Left renal cortex interstitium (tissue), 4 donors: ENCODE results near the gene ADAMTS1. TPM values are rescaled to one million over a fixed set of nuclear protein-coding genes. Genes with fewer than 3 reads are reported as not detected.

Experiments used
- DNase-seq, 4 donors: peaks; one replicate each; pipeline ENCODE4 v3.0.0-alpha.2; 2013; ENCODE audit warnings: low read depth in 4 of 4, low spot score in 2 of 4, missing footprints in 1 of 4
- polyA plus RNA-seq, 4 donors: library from polyadenylated mRNA; unstranded; fragments of 120-200 nt; gene quantifications; one replicate each; pipeline ENCODE4 v1.2.1, GENCODE V29; 2013; ENCODE audit not compliant: insufficient read length in 4 of 4

The ADAMTS1 gene
- polyA plus RNA-seq, 4 donors, result 76.9 to 111 (median 103) TPM

DNA sequence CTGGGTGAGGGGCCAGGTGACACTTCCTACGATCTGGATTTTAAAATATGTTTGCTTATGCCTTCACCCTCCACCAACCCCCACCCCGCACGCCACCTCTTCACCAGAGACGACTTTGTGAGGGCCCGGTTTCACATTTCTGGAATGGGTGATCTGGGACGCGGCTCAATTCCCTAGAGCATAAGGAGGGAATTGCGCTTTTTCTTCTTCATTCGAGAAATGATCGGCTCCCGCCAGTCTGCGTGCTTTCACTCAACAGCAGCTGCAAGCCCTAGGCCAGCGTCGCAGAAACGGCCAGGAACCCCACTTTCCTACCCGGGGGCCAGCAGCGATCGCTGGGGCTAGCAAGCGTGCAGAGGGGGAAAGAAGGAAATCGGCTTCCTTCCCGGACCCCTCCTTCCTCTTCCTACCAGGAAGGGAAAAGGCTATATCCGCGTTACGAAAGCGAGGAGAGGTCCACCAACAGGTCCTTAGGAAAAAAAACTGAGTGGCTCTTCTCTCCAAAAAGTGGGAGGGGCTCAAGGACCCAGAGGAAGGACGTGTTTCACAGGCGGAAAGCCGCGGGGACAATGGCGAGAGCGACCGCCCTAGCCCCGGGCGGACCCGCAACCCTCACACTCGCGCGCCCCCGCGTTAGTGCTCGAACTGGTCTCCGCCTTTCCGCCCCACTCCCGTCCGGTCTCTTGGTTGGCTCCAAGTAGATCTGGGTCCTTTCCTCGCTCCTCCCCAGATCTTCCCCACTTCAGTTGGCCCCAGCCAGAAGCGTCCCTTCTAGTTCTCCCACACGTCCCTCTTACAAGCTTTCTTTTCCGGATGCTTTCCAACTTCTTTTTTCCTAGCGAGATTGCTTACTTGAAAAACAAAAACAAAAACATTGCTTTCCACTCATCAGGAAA lies 1.1 kb upstream of the ADAMTS1 start:
- peak; percentile 72 to 81 (median 80) for DNase-seq

DNA sequence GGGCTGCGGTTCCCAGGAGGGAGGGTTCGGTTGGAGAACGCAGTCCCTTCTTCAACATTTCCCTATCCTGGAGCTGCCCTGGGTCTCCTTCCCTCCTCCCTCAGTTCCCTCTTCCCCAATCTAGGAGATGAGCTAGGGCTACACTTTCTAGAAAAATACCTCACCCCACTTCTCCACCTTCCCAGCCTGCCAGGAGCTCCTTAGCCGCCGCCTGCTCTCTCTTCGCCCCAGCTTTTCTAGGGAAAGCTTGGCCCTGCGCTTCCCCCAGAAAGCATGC lies 488 bp upstream of the ADAMTS1 start:
- DNase-seq, result peak in 1 of 4 donors; percentile 32

DNA sequence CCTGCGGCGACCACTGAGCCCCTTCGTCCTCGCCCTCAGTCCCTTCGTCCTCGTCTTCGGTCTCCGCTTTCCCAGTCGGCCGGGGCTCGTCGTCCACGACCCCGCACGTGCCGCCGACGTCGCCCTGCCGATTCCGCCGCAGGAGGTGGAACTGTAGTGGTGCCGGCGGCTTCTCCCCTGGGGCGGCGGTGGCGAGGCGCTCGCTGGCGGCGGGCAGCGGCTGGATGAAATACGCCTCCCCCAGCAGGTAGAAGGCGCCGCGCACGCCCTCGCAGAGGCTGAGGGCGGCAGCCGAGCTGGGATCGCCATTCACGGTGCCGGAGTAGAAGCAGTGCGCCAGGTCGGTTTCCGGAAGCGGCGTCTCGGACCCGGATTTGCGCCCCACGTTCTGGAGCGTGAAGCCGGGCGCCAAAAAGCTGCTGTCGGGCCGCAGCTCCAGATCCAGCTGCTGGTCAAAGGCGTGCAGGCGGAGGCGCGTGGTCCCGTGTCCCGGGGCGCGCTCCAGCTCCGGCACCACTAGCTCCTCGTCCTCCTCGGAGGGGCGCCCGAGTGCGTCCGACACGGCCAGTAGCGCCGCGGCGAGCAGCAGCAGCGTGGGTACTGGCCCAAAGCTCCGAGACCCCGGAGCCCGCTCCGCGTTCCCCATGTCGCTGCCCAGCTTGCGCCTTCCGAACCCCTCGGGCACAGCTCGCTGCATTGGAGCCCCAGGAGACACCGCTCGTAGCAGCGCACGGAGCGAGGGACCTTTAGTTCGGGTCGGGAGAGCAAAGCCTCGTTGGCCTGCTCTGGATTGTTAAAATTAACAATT lies 747 bp downstream of the ADAMTS1 start:
- peak in 1 of 4 donors; percentile 45 for DNase-seq

DNA sequence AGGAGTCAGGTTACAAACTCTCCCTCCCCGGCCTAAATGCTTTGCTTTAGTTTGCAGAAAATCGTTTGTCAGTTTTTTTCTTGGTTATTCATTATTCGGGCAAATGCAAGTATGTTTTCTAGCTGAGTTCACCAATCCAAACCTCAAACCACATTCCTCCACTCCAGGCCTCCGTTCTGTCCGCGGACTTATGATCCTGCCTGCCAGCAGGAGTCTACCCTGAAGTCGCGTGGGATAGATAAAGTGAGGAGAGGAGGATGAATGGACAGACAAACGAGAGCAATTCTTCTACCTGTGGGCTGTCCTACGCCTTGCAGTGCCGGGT lies 1.3 kb downstream of the ADAMTS1 start:
- no peak for DNase-seq

DNA sequence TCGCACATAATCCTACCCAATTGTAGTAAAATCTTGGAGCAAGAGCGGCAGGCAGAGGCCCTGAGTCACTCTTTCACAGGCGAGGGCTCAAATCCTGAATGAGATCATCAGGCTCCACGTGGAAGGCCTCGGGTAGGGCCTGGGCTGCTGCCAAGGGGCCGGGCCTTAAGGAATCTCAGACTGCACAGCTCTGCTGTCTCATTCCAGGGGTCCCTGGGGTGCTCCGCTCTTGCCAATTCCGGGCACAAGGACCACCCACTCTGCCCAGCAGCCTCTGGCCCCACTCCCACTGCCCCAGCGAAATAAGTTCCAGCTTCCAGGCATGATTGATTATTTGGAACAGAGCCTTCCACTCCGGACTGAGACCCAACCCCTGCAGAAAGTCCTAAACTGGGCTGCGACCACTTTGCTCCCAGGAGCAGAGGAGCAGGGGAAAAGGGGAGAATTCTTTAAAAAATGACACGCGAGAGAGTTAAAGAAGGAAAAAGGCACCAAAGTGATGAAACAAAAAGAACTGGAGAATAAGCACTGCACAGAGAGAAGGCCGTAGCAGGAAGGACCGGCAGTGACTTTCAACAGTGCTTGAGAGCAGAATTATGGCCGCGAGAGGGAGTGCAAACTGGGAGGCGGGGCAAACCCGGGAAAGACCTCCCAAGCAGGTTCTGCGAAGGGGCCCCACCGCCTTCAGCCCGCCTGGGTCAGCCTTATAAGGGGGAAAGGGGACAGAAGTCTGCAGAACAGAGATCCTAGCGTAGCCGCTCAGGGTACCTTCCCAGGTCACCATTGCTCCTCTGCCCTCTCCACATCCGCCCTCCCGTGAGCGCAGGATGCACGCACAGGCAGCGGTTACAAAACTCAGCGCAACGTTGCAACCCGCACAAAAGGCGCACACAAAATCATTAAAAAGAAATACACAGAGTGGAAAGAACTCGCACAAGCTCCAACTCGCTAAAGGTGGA lies 2.0 kb downstream of the ADAMTS1 start:
- DNase-seq, result peak in 3 of 4 donors; percentile 74 to 81 (median 78)

DNA sequence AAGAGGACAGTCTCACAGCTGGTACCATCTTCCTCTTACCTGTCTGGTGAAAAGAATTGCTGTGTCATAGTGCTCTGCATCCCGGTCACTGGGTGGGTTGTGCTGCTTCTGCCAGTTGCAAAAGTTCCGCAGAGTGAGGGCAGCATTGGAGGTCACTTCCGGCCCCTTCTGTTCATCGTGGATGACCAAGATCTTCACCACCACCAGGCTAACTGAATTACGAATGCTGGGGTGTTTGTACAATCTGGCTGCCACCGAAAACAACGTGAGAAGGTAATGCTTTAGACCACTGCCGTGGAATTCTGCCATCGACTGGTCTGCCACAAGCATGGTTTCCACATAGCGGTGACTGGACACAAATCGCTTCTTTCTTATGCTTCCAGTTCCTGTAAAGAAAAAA lies 2.9 kb downstream of the ADAMTS1 start:
- no peak for DNase-seq

DNA sequence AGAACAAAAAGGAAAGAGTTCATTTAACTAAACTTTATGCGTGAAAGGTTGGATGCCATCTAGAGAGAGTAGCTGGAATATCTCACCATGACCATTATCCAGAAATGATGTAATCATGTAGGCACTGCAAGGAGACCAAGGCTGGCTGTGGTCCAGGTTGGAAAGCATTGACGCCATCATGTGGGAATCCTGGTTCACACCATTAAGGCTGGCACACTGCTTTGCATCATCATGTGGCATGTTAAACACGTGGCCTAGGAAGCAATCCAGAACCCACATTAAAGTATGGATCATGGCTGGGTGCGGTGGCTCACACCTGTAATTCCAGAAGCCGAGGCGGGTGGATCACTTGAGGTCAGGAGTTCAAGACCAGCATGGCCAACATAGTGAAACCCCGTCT lies 4.3 kb downstream of the ADAMTS1 start:
- DNase-seq, result no peak

DNA sequence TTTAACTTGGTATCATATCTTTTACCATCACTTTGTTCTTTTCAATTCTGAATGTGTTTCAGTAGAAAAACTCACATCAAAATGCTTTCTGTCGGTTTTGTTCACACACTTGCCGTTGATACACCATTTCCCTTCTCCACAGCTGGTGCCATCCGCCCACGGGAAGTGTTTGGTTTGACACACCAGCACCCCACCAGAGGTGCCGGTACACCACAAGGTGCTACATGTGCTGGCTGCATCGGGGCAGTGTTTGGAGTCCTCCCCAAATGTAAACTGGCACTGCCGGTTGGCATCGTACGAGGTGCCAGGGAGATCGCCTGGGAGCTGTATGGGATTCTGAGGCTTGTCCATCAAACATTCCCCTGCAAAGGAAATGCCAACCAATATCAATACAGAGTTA lies 5.0 kb downstream of the ADAMTS1 start:
- DNase-seq, result no peak

DNA sequence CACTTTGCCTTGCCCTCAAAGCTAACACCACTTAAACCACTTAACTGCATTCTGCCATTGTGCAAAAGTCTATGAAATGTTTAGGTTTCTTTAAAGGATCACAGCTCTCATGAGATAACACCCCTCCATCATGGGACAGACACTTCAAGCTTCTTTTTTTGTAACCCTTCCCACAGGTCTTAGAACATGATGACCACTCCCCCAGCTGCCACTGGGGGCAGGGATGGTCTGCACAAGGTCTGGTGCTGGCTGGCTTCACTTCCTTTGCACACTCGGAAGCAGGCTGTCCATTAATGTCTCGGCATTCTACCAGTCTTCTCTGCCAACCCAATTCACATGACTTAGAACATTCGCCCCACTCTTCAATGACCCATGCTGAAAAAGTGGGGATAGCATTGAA lies 7.7 kb downstream of the ADAMTS1 start:
- DNase-seq, result no peak

DNA sequence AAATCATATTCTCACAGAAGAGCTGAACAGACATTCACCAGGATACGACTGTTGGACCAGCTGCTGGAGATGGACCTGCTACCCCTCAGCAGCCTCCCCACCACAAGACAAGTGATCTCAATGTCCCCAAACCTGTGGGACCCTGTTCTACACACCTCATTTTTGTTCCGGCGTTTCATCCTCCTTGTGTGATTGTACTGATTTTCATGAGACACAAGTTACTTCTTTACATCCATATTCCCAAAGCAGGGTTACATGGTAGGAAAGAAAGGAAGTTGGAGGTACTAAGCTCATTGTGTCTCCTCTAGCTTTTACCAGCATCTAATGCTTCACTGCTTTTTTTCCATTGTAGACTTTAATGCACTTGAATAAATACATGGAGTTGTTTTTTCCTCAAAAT lies 8.7 kb downstream of the ADAMTS1 start:
- no peak for DNase-seq

DNA sequence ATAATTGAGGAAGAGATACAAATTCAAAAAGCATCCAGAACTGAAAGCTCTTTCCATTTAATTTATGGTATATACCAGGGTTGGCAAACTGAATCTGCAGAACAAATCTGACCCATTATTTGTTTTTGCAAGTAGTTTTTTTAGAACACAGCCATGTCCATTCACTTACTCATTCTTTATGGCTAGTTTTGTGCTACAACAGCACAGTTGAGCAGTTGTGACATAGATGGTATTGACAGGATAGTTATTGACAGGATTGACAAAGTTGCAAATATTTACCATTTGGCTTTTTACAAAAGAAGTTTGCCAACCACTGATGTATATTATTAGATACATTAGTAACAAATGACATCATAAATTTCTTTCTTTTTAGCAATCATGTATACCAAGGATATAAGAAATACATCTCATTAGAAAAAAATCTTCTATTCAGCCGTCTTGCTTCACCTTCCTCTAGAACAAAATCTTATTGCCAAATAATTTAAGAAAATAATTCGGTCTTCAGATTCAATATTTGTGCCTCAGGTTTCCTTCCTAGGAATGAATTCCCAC lies 9.4 kb downstream of the ADAMTS1 start:
- no peak for DNase-seq

DNA sequence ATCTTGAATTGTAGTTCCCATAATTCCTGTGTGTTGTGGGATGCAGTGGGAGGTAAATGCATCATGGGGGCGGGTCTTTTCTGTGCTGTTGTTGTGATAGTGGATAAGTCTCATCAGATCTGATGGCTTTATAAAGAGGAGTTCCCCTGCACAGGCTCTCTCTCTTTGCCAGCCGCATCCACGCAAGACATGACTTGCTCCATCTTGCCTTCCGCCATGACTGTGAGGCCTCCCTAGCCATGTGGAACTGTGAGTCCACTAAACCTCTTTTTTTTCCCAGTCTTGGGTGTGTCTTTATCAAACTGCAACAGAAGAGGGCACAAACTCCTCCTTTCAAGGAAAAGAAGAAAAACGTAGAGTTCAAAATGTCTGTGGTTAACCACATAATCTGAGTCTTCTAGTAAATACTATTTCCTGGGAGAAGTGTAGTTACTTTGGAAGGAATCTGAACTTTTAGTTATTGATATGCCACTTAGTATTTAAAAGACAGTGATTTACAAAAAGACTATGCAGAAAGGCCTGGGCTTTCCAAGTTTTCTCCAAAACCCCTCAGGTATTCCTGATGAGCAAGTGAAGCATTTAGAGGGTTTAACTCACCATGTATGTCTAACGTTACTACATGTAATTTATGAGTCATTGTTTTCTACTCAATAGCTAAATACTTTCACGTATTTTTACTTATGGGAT lies 10.0 kb downstream of the ADAMTS1 start:
- DNase-seq, result no peak

DNA sequence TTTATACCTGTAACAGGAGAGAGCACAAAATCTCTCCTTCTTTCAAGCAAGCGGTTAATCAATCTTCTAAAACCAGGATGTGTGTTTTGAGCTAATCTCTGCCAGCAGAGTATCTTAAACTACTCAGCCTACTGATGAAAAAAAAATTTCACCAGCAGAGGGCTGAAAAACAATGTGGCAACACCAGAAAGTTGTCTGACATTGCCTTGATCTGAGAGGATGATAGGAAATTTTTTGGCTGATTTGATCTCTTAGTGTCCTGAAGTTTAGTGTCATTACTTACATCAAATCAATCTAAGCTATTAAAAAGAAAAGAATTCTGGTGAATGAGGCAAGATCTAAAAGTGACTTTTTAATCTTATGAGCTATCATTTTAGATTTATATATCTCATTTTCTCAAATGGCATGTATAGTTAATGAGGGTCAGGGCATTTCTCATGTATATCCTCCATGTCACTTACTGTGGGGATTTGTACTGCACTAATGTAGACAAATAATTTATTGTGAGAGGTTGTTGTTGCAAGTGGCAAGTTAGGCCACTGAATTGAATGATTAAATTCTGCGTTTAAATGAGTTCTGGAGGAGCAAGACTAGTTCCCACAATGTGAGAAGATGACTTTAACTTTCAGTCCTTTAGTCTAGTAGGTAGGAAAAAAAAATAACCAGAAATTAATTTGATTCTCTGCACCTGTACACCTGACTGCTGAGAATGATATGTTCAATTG lies 10.9 kb downstream of the ADAMTS1 start:
- no peak for DNase-seq

DNA sequence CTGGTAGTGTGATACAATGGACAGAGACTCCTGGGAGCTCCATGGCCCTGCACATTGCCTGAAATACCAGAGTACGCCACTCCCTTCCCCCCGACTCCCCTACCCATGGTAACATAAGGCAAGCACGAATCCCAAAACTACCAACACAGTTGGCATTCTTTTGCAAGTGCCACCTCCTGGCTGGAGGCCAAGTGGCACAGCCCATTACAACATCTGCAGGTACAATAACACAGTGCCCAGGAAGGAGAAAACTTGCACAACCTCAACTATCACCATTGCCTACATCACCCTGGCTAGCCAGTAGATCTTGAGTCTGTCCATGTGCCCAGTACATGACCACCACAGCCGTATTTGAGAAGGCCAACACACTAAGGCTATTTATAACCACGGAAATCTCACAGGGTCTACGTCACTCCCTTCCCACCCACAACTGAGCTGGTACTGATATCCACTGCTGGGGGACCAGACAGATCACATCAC lies 11.7 kb downstream of the ADAMTS1 start:
- DNase-seq, result no peak

DNA sequence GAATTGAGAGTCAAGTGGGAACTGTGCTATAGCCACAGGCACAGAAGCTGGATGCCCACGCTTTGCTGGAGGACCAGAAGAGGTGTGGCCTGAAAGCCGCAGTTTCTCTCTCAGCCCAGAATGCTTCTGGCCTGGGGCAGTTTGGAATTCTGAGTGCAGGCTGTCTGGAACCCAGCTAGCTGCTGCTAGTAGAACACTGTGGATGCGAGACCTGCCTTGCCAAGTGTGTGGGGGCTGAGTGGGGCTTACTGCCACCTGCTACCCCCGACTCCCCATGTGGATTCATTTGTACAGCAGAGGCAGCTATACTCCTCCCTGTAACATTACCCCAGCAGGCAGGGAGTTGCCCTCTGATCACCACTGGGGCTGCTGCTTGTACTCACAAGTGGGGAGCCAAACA lies 12.2 kb downstream of the ADAMTS1 start:
- no peak for DNase-seq

DNA sequence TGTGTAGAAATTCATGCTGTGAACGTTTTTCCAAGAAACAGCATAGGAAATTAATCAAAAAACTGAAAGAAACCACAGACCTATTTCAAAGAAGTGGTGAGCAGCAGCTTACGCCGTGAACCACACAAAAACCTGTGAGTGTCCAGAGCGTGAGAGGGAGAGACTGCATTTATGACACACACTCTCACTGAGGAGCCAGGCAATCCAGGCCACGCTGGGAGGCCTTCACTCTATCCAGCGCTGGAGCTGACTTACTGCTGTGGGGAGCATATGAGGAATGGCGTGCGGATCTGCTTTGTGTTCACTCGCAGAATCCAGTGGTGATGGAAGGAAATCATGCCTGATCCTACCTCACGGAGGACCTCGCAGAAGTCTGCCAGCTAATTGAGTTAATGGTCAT lies 12.7 kb downstream of the ADAMTS1 start:
- DNase-seq, result no peak

DNA sequence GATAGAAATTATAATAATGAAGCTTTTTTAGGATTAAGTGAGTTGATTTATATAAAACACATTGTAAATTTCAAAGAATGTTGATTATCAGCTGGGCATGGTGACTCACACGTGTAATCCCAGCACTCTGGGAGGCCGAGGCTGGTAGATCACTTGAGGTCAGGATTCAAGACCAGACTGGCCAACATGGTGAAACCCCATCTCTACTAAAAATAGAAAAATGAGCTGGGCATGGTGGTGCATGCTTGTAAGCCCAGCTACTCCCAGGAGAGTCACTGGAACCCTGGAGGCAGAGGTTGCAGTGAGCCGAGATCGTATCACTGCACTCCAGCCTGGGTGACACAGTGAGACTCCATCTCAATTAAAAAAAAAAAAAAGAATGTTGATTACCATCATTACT lies 18.4 kb downstream of the ADAMTS1 start:
- DNase-seq, result no peak

DNA sequence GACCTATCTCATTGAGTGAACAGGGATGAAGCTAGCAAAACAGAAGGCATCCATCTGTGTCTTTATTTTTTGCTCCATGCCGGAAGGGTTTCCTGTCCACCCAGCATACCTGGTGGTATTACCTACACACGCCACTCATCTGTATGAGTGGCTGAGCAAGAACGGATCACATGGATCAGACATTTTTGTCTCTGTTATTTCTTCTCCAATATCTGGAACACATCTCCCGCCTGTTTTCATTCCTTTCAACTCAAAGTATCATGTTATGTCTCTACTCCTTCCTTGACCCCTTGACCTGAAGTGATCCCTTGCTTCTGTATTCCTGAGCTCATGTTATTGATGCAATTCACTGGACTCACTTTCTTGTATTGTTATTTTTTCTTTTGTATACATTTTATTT lies 24.7 kb downstream of the ADAMTS1 start:
- no peak for DNase-seq

DNA sequence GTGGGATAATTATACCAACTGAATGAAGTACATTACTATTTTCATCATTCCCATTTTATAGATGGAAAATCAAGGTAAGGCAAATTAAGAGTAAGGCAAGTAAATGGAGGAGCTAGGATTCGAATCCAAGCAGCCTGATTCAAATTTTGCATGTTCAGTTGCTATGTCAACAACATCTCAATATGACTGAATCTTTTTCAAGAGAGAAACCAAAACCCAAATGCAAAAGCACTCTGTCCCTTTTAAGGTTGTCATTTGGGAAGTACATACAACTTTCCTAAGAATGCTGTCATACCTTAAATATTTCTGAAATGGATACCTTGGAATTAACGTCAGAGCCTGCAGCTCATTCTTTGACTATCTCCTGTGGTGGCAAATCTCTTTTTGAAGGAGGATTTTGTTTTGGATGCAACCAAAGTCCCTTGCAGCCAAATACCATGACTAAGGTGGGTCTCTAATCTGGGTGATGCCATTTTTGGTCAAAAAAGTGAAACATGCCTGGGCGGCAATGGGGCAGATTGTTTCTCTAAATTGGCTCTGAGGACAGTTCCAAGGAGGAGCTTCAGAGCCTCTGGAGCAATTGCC lies 25.4 kb downstream of the ADAMTS1 start:
- no peak for DNase-seq
